HG03066 (cell line): ENCODE results near the gene PAK2.
A peak's percentile ranks its signal among the peaks of the same experiment; 100 is the strongest.
"Not testable (repeated sequence)": the region's sequence is repeated elsewhere in the genome, so short reads cannot be mapped to it uniquely, and the experiment has no call there.

Experiments
- ATAC-seq: cut with Tn5 transposase; IDR thresholded peaks from one replicate; pipeline ENCODE4 v1.9.1; 2021; ENCODE audit warnings: low read depth; ENCODE audit not compliant: unreplicated experiment

PAK2 gene

DNA sequence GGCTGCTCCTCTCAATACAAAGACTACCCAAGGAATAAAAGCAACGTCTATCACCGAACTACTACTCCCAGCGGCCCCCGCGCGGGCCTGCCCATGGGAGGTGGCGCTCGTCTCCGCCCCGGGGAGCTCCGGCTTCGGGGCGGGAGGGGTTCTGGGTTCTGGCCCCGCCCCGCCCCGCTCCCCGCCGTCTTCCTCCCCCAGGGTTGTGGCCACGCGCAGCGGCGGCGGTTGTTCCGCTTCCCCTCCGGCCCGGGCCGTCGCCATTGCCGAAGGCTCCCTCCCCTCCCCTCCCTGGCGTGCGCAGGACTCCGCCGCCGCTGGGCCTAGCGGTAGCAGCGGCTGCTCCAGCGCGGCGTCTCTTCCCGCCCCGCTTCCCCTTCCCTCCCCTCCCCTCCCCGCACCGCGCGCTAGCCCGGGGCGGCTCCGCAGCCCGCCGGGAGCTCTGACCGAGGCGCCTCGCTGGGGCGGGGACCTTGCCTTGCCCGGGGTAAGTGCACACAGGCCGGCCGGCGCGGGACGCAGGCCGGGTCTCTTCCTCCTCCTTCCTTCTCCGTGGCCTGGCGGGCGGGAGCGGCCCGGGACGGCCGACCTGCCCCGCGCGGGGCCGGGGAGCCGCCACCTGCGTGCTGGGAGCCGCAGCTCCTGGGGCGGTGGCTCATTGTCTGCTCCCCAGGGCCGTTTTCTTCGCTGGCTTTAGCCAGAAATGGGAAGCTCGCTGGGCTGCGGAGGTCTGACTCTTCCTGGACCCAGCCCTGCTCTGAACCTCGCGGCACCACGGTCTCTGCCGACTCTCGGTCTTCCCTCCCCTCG, at the start of gene PAK2:
PAK2 (plus strand) TSS at position 187 of the 810 bp plus-strand sequence. CDS start 42,790 bp downstream, outside the sequence.
- peak; percentile 84 for ATAC-seq

DNA sequence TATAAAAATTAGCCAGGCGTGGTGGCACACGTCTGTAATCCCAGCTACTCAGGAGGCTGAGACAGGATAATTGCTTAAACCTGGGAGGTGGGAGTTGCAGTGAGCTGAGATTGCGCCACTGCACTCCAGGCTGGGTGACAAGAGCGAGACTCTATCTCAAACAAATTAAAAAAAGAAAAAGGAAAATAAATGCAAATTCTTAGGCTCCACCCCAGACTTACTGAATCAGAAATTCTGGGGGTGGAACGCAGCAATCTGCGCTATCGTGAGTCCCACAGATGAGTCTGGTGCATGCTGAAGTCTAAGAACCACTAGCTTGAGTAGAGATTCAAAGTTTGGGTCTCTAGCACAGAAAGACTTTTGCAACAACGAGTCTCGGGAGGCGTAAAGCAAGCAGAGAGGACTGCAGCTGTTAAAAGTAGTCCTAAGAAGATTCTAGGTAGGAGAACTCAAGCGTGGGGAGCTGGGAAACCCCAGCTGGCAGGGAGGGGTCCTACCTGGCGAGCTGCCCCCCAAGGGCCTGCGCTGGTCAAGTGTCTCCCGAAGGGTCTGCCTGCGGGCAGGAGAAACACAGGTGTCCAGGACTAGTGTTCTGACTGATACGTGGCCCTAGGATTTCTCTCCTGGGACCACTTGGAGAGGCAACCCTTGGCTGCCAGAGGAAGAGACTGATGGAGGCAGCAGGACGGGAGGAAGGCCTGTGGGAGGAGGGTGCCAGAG, 49.6 kb upstream of the PAK2 start:
- ATAC-seq: no peak

DNA sequence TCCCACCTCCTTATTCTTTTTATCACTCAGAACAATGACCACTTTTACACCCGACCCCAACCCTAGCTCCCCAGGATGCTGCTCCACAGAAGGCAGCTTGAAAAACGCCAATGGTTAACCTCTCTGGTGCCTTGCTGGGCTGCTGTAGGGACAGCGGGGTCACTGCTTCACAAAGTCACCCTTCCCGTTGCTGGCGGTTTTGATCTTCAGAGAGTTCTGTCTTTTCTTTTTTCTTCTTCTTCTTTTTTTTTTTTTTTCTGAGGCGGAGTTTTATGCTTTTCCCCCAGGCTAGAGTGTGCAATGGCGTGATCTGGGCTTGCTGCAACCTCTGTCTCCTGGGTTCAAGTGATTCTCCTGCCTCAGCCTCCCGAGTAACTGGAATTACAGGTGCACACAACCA, 48.3 kb upstream of the PAK2 start:
- no peak for ATAC-seq

DNA sequence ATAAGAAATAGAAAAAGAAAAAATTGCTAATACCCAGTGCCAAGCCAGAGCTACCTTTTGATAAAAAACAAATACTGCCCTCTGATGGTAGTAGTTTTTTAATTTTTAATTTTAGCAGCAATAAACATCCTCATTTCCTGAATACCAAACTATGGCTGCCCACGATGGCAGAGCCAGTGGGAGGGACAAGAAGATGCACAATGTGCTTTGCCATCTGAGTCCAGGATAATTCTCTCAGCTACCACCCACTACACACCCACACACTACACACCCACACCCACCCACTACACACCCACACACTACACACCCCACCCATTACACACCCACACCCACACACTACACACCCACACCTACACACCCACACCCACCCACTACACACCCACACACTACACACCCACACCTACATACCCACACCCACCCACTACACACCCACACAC, 45.4 kb upstream of the PAK2 start:
- no peak for ATAC-seq

DNA sequence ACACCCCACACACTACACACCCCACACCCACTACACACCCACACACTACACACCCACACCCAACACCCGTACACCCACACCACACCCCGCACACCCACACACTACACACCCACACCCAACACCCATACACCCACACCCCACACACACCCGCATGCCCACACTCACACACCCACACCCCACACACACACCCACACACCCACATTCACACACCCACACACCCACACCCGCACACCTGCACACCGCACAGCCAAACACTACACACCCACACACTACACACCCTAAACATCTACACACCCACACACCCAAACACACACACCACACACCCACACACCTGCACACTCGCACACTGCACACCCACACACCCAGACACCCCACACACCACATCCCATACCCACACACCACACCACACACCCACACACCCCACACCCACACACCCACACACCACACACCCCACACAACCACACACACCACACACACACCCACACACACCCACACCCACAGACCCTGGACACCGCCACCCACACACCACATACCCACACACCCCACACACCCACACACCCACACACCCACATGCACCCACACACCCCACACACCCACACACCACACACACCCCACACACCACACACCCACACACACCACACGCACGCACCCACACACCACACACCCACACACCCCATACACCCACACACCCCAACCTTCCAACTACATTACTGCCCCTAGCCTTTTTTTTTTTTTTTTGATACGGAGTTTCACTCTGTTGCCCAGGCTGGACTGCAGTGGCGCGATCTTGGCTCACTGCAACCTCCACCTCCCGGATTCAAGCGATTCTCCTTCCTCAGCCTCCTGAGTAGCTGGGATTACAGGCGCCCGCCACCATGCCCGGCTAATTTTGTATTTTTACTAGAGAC, 44.5 kb upstream of the PAK2 start:
- no peak for ATAC-seq

DNA sequence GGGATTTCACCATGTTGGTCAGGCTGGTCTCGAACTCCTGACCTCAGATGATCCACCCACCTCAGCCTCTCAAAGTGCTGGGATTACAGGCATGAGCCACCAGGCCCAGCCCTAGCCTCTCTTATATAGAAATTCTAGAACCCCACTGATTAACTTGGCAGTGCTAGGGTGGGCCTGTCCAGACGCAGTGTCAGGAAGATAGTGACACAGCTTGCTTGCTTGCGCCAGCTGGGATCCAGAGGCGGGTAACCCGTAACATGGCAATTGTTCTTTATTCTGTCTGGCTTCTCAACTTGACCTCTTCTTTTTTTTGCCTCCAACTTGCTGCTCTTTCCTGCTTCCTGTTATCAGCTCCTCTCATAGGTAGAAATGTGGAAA, 43.8 kb upstream of the PAK2 start:
- no peak for ATAC-seq

DNA sequence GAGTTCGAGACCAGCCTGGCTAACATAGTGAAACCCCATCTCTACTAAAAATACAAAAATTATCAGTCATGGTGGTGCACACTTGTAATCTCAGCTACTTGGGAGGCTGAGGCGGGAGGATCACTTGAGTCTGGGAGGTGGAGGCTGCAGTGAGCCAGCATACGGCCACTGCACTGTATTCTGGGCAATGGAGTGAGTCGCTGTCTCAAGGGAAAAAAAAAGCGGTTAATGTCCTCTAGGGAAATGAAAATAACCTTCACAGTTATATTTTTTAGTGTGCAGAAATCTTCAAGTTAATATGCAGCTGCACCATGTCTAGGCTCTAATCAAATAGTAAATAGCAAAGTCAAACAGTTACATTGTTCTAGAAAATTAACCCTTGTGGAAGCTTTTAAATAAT, 42.4 kb upstream of the PAK2 start:
- ATAC-seq: no peak

DNA sequence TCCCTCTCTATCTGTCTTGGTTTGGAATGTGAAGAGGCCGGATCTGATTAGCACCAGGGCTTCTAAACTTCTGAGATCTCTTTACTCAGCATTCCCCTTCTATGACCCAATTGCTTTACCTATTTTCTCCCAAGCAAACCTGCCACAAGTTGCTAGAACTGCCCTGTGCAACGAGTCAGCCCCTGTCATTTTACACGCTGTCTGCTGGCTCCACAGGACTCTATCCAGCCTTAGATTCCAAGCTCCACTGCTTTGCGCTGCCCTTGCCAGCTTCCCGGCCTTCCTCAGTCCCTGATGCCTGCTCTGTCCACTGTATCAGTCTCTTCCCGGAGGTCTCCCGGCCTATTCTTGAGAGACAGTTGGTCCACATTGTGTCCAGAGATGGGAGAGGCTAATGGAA, 39.9 kb upstream of the PAK2 start:
- ATAC-seq: no peak

DNA sequence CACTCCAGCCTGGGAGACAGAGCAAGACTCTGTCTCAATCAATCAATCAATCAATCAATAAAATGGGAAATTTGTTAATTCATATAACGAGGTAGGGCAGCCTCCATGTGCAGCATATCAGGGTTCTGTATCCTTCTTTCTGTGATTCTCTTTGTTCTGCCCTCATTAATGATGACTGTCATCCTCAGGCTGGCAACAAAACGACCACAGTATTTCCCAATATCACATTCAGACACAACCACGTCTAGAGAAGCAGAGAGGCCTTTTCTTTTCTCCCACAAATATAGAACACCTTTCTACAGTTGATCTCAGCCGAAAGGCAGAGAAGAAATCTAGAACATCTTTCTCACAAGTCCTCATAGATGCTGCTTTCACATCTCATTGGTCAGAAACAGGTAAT, 38.9 kb upstream of the PAK2 start:
- ATAC-seq: no peak

DNA sequence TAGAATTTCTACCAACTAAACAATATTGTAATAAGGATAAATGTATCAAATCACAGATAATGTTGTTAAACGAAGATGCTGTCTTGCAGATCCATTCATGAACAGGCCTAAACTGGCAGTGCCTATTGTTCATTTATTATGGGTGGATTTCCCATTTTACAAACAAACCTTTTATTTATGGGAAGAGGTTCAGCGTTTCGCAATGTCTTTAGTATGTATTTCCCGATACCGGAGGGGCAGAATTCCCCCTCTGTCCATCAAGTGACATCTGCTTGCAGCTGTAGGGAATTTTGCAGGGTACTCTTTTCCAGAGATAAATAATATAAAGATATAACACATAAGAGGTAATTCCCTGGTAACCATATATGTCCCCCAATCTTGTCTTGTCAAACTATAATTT, 33.3 kb upstream of the PAK2 start:
- ATAC-seq: no peak

DNA sequence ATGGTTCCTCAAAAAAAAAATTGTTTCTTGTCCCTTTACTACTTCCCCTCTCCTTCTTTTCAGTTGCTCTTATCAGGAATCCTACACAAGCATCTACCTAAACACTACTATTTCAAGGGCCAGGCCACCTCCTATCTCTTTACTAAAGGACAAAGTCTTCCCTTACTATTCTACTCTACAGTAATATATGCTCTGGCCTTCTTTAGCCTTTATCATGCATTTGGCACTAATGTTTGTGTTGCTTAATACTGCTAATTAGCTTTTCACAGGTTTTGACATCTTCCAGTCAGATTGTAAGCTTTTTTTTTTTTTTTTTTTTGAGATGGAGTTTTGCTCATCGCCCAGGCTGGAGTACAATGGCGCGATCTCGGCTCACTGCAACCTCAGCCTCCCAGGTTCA, 32.9 kb upstream of the PAK2 start:
- no peak for ATAC-seq

DNA sequence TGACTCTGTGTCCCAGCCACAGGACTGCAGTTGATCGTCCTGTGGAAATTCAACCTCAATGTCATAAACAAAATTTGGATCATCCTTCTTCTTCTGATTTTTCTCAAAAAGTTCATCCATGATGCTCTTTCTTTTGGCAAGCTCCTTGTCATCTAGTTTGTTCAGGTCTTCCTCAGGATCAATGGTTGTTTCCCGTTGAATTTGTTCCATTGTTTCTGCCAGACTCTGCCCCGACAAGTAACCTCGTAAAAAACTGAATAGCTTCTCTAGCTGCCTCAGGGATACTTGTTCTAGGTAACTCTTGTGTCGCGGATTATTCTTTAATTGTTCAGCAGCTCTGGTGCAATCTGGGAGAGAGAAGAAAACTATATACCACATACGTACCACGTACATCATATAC, 32.1 kb upstream of the PAK2 start:
- no peak for ATAC-seq

DNA sequence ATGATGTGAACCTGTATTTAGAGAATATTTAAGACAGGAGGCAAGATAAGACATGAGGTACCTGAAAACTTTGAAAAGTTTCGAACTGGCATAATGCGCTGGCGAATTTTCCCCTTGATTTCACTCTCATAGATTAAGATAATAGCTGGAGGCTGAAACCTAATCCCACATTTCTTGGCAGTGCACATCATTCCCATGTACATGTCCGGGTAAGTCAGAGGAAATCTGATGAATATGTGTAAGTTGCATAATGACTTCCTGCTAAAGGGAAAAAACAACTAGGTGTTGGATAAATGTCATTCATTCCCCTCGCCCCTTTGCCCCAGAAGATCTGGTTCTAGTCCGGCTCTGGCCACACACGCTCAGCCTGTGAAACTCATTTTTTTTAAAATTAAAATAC, 31.2 kb upstream of the PAK2 start:
- ATAC-seq: no peak

DNA sequence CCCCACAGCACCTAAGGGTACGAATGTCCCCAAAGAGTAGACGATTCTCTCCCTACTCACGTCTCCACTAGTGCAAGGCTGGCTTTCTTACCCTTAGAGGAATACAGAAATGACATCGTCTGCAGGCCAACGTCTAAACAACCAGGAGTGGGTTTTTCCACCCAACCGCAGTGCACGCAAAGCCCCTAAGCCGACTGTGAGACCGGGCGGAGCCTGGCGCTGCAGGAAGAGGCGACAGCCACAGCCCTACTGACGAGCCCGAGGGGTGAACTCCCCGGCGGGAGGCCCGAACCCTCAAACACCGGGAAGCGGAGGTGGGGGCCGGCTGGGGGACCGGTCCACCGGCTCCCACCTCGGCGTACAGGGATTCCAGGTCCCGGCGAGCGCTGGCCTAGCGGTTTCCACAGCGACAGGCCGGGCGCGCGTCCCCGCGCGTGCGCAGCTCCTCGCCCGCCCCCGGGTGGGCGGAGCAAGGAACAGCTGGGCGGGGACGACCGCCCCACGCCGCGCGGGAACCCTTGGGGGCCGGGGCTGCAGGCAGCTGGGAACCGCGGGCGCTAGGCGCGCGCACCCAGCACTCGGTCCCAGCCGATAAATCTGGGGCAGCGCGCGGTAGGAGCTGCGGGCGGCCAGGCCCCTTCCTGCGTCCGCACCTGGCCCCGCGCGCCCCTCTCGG, 27.7 kb upstream of the PAK2 start, which contains the start of the genes CEP19 and PIGX:
CEP19 (minus strand) TSS at position 413 of the 676 bp plus-strand sequence. CDS start 3,593 bp downstream, outside the sequence.
PIGX (plus strand) TSS at position 540 of the 676 bp plus-strand sequence.
- peak; percentile 69 for ATAC-seq

DNA sequence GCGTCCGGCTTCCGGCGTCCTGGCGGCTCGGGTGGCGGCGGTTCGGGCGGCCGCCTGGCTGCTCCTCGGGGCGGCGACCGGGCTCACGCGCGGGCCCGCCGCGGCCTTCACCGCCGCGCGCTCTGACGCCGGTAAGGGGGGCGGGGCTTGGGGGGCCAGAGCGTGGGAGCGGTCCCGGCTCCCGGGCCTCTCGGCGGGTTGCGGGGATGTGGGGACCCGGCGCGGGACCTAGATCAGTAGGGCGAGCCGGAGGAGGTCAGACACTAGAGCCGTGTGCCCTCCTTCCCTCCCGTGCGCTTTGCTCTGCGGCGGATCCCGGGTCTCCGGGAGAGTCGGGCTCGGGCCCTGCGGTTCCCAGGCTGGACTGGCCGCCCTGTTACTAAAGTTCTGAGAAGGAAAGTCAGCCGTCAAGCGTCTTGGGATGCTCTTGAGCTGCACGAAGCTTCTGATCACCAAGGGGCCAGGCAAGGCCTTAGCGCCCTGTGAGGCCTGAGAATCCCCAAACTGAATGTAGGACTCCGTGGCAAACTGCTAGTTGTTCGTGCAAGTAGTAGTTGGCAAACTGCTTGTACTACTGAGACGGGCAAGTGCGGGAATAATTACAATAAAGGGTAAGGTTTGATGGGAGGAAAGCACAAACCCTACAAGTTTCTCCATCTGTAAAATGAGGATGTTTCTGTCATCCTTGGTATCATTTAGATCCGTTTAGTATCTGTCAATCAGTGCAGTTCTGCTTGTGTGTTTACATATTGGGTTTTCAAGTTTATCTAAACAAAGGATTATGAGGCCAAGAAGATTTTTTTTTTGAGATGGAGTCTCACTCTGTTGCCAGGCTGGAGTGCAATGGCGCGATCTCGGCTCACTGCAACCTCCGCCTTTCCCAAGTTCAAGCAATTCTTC, 26.9 kb upstream of the PAK2 start:
- peak; percentile 41 for ATAC-seq

DNA sequence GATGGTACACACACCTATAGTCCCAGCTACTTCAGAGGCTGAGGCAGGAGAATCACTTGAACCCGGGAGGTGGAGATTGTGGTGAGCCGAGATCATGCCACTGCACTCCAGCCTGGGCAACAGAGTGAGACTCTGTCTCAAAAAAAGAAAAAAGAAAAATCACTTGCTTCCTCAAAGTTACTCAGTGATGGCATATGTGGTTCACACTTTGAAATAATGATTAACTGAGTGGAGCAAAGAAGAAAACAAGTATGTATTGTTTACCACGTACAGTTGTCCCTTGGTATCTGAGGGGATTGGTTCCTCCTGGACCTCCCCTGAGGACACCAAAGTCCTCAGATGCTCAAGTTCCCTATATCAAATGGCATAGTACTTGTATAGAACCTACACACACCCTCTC, 22.5 kb upstream of the PAK2 start:
- not testable (repeated sequence) for ATAC-seq

DNA sequence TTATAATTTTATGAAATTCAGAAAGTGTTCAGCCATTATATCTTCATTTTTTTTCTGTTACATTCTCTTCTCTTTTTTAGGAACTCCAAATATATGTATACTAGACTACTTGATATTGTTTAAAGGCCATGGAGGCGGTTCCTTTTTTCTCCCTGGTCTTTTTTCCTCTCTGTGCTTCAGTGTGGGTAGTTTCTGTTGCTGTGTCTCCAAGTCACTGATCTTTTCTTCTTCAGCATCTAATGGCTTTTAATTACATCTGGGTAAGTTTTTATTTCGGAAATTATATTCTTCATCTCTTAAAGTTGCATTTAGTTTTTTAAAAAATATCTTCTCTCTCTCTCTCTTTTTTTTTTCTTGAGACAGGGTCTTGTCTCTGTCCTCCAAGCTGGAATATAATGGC, 18.6 kb upstream of the PAK2 start:
- no peak for ATAC-seq

DNA sequence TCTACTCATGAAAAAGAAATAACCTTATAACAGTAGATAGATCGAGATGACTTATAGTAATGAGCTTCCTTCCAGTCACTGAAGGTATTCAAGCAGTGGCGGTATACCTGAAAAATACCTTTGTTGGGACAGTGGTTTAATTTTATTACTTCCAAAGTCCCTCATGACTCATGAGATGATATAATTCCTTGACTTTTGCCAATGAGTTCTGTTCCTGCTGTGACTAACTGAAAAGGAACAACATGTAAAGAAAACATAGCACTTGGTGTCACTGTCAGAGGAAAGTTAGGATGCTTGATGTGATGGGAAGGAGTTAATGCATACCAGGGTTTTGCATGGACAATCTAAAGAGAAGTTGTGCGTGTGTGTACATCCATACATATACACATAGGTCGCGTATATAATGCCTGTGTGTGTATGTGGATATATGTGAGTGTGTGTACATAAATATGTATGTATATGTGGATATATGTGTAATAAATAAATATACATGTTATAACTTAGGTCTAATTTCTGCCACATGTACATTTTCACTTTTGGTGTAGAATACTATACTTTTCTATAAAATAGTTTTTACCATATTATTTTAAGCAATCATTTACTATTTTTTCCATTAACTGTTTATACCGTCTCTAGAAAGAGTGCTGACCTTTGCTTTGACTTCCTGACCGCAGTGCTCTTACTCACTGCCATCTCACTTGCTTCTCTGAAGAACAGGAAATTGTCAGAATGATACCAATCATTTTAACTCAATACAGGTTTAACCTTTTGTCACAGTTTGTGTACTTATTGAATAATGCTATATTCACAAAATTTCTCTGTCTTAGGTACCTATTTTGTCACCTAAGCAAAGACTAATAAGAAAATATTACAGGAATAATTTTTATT, 12.6 kb upstream of the PAK2 start:
- ATAC-seq: no peak
